DMS53 treated with DMSO at 0.1 percent for 48 hours (cell line): ENCODE results near the gene APOL5.
"Not testable (repeated sequence)": the region's sequence is repeated elsewhere in the genome, so short reads cannot be mapped to it uniquely, and the experiment has no call there.

ENCODE experiments used
- DNase-seq: peaks from one replicate; lab custom pipeline; 2025; ENCODE audit not compliant: unreplicated experiment; lab: John Stamatoyannopoulos, UW

APOL5 gene

GRCh38 chr22:35717572-35717971, at the start of gene APOL5:
APOL5 (plus strand) TSS chr22:35717872; CDS start chr22:35717872, 0 bp downstream.
- DNase-seq, result no peak

- DNase-seq, result no peak
Measured at GRCh38 chr22:35674335-35674734, 43.3 kb upstream of the APOL5 start.

- DNase-seq, result not testable (repeated sequence)
Measured at GRCh38 chr22:35676065-35676464, 41.6 kb upstream of the APOL5 start.

GRCh38 chr22:35677460-35678187, 40.0 kb upstream of the APOL5 start:
- DNase-seq, result no peak

- no peak for DNase-seq
Measured at GRCh38 chr22:35678836-35679235, 38.8 kb upstream of the APOL5 start.

GRCh38 chr22:35679492-35679891, 38.2 kb upstream of the APOL5 start:
- DNase-seq, result not testable (repeated sequence)

- no peak for DNase-seq
Measured at GRCh38 chr22:35681454-35682052, 36.1 kb upstream of the APOL5 start.

GRCh38 chr22:35683560-35683959, 34.1 kb upstream of the APOL5 start:
- no peak for DNase-seq

- DNase-seq, result no peak
Measured at GRCh38 chr22:35684270-35684700, 33.4 kb upstream of the APOL5 start.

- DNase-seq, result no peak
Measured at GRCh38 chr22:35684732-35685131, 32.9 kb upstream of the APOL5 start.

- DNase-seq, result no peak
Measured at GRCh38 chr22:35685731-35686130, 31.9 kb upstream of the APOL5 start.

GRCh38 chr22:35686298-35686697, 31.4 kb upstream of the APOL5 start:
- no peak for DNase-seq

GRCh38 chr22:35687461-35687860, 30.2 kb upstream of the APOL5 start:
- DNase-seq, result no peak

GRCh38 chr22:35688913-35689675, 28.6 kb upstream of the APOL5 start:
- no peak for DNase-seq

GRCh38 chr22:35690001-35690400, 27.7 kb upstream of the APOL5 start:
- no peak for DNase-seq

- DNase-seq, result no peak
Measured at GRCh38 chr22:35695202-35695601, 22.5 kb upstream of the APOL5 start.

GRCh38 chr22:35697142-35697541, 20.5 kb upstream of the APOL5 start:
- DNase-seq, result no peak

GRCh38 chr22:35699852-35700251, 17.8 kb upstream of the APOL5 start:
- DNase-seq, result not testable (repeated sequence)

- DNase-seq, result no peak
Measured at GRCh38 chr22:35703861-35704584, 13.6 kb upstream of the APOL5 start.

- no peak for DNase-seq
Measured at GRCh38 chr22:35705141-35705540, 12.5 kb upstream of the APOL5 start.

GRCh38 chr22:35708453-35708852, 9.2 kb upstream of the APOL5 start:
- no peak for DNase-seq
